ENCODE measurements around the gene RHOV. TPM values are rescaled to one million over a fixed set of nuclear protein-coding genes. Genes with fewer than 3 reads are reported as not detected.

RHOV gene
- total RNA-seq, 1 experiment from 2014 or later, result 4.2 TPM

GRCh38 chr15:40906091-40906990, 32.3 kb upstream of the RHOV start:
- Histone ChIP-seq H3K4me1 (ENCODE audit: control insufficient read depth, insufficient read depth, low read length) (peaks cover 24% of the 10 kb centered on the region), H3K27me3 (ENCODE audit: control insufficient read depth, insufficient read depth, low read length) (no peaks in the 10 kb centered on the region), H3K27ac (ENCODE audit: low read length) (peak overlapping the region; percentile 83), H3K9me3 (ENCODE audit: control insufficient read depth, insufficient read depth, low read depth, low read length) (no peaks in the 10 kb centered on the region), H3K4me3 (ENCODE audit: low read depth in 2 of 2, low read length in 2 of 2) (peak overlapping the region; percentile 41 to 63), H3K36me3 (ENCODE audit: control insufficient read depth, insufficient read depth, low read length) (no peaks in the 10 kb centered on the region)
- ChIA-PET CTCF (interaction anchor here (0.5 to 1.5 kb wide), 15 partner anchors 11 to 279 kb away, joined by 3 to 11 read pairs (median 6); partner anchors contain the start of genes DLL4 and VPS18), POLR2A (no interaction called here)
- intact Hi-C loops (cut with micrococcal nuclease; ENCODE audit: unreplicated experiment), result no loop called here
- no peak for DNase-seq (ENCODE audit: low read depth, low spot score)
- in situ Hi-C loops (cut with HindIII; ENCODE audit: low pct_unique_long_range_greater_than_20kb, low sequenced_read_pairs), result no loop called here
- TF ChIP-seq CTCF (IDR thresholded peaks at IDR 0.05) (peak; percentile 92), REST (IDR thresholded peaks at IDR 0.05; ENCODE audit: insufficient read depth in 1 of 2, low read depth in 2 of 2, low read length in 1 of 2) (no peak), POLR2AphosphoS5 (IDR thresholded peaks at IDR 0.05; ENCODE audit: low read depth, low read length) (peak; percentile 60; the same call in 1 of the 2 replicates), TCF7L2 (IDR thresholded peaks at IDR 0.05; ENCODE audit: low read depth, low read length) (no peak), SIN3A (IDR thresholded peaks at IDR 0.05; ENCODE audit: borderline replicate concordance, insufficient read depth, low read depth, low read length) (peak; percentile 70; the same call in 1 of the 2 replicates)
- ATAC-seq, result peak; percentile 82
- BruUV-seq (replicated peaks), result no TSS peak

- in situ Hi-C loops (cut with HindIII; ENCODE audit: low pct_unique_long_range_greater_than_20kb, low sequenced_read_pairs) (no loop called here), intact Hi-C loops (cut with micrococcal nuclease; ENCODE audit: unreplicated experiment) (loop anchor here (1.0 kb wide), 1 partner anchor 118 kb away; no protein-coding TSS in a partner anchor)
- ATAC-seq (no peak), DNase-seq (ENCODE audit: low read depth, low spot score) (no peak)
- Histone ChIP-seq H3K36me3 (ENCODE audit: control insufficient read depth, insufficient read depth, low read length) (no peaks in the 10 kb centered on the region), H3K27me3 (ENCODE audit: control insufficient read depth, insufficient read depth, low read length) (no peaks in the 10 kb centered on the region), H3K27ac (ENCODE audit: low read length) (no peak overlapping the region), H3K9me3 (ENCODE audit: control insufficient read depth, insufficient read depth, low read depth, low read length) (no peaks in the 10 kb centered on the region), H3K4me1 (ENCODE audit: control insufficient read depth, insufficient read depth, low read length) (peaks cover 24% of the 10 kb centered on the region), H3K4me3 (ENCODE audit: low read depth in 2 of 2, low read length in 2 of 2) (no peak overlapping the region)
- TF ChIP-seq CTCF (IDR thresholded peaks at IDR 0.05), result no peak
- no peak for TF ChIP-seq REST (IDR thresholded peaks at IDR 0.05; ENCODE audit: insufficient read depth in 1 of 2, low read depth in 2 of 2, low read length in 1 of 2)
- no peak for TF ChIP-seq SIN3A (IDR thresholded peaks at IDR 0.05; ENCODE audit: borderline replicate concordance, insufficient read depth, low read depth, low read length)
- TF ChIP-seq TCF7L2 (IDR thresholded peaks at IDR 0.05; ENCODE audit: low read depth, low read length), result no peak
- TF ChIP-seq POLR2AphosphoS5 (IDR thresholded peaks at IDR 0.05; ENCODE audit: low read depth, low read length), result no peak
- BruUV-seq (replicated peaks), result no TSS peak
- CTCF ChIA-PET, result interaction anchor here (0.5 to 1.5 kb wide), 4 partner anchors 20 to 279 kb away, joined by 3 to 4 read pairs (median 4); no protein-coding TSS in a partner anchor
- POLR2A ChIA-PET, result no interaction called here
Observed at GRCh38 chr15:40904552-40905201, 30.6 kb upstream of the RHOV start.
